Chondrocyte (in vitro differentiated cells): ENCODE measurements around the gene HCK. TPM values are rescaled to one million over a fixed set of nuclear protein-coding genes. Genes with fewer than 3 reads are reported as not detected.

Experiments
- DNase-seq: peaks from one replicate; pipeline ENCODE4 v3.0.0; 2021; ENCODE audit warnings: mixed read lengths, low spot score
- H3K27ac Mint-ChIP-seq: one replicate; pipeline ENCODE4 v1.8.0; 2021; ENCODE audit warnings: mild to moderate bottlenecking, moderate library complexity, mixed read lengths; ENCODE audit not compliant: unreplicated experiment
- H3K27me3 Mint-ChIP-seq: 2 replicates; pipeline ENCODE4 v1.8.0; 2021; ENCODE audit warnings: low read depth, mixed read lengths
- H3K36me3 Mint-ChIP-seq: 2 replicates; pipeline ENCODE4 v1.8.0; 2021; ENCODE audit warnings: low read depth, mixed read lengths
- H3K4me1 Mint-ChIP-seq: 2 replicates; pipeline ENCODE4 v1.8.0; 2021; ENCODE audit warnings: low read depth, mild to moderate bottlenecking, mixed read lengths
- H3K4me3 Mint-ChIP-seq: one replicate; pipeline ENCODE4 v1.8.0; 2021; ENCODE audit warnings: mild to moderate bottlenecking, moderate library complexity, mixed read lengths; ENCODE audit not compliant: unreplicated experiment
- H3K9me3 Mint-ChIP-seq: 2 replicates; pipeline ENCODE4 v1.8.0; 2021; ENCODE audit warnings: low read depth, mixed read lengths
- total RNA-seq: library from RNA; stranded (reverse); gene quantifications from 3 replicates; pipeline ENCODE4 v1.2.1, GENCODE V29; 2021
- TF ChIP-seq, protein P1 (sequence below): fragments of 200-600 bp; sonication (generic); IDR thresholded peaks from 2 replicates; pipeline ENCODE4 v1.5.0; 2021; ENCODE audit warnings: antibody characterized with exemption, mild to moderate bottlenecking, moderate library complexity

HCK gene
- total RNA-seq, 1 donor from 2014 or later, result not detected

DNA sequence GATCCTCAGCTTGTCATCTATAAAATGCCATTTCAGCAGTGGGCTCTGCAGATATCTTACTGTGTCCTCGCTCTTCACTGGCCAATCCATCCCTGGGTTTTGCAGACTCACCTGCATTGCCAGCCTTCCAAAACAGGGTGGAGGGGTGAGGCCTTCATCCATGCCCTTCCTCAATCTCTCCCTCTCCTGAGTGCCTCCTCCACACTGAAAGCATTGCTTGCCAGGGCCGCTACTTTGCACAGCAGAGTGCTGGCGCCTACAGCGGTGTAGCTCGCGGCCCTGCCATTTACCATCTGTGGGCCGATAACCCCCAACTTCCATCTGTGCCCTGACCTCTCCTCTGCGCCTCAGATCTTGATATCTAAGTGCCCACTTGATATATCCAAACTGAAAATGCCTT is 86.9 kb downstream of the HCK start:
- no peak for DNase-seq
- Mint-ChIP-seq H3K27ac (no peak overlapping the region), H3K36me3 (peaks cover 58% of the 10 kb centered on the region), H3K27me3 (no peaks in the 10 kb centered on the region), H3K4me1 (peaks cover 11% of the 10 kb centered on the region), H3K4me3 (no peak overlapping the region), H3K9me3 (no peaks in the 10 kb centered on the region)
- TF ChIP-seq, protein P1, sequence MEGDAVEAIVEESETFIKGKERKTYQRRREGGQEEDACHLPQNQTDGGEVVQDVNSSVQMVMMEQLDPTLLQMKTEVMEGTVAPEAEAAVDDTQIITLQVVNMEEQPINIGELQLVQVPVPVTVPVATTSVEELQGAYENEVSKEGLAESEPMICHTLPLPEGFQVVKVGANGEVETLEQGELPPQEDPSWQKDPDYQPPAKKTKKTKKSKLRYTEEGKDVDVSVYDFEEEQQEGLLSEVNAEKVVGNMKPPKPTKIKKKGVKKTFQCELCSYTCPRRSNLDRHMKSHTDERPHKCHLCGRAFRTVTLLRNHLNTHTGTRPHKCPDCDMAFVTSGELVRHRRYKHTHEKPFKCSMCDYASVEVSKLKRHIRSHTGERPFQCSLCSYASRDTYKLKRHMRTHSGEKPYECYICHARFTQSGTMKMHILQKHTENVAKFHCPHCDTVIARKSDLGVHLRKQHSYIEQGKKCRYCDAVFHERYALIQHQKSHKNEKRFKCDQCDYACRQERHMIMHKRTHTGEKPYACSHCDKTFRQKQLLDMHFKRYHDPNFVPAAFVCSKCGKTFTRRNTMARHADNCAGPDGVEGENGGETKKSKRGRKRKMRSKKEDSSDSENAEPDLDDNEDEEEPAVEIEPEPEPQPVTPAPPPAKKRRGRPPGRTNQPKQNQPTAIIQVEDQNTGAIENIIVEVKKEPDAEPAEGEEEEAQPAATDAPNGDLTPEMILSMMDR, result no peak

- no peak for DNase-seq
- Mint-ChIP-seq H3K27me3 (no peaks in the 10 kb centered on the region), H3K27ac (no peak overlapping the region), H3K4me1 (peaks cover 11% of the 10 kb centered on the region), H3K9me3 (no peaks in the 10 kb centered on the region), H3K4me3 (no peak overlapping the region), H3K36me3 (peaks cover 65% of the 10 kb centered on the region)
- TF ChIP-seq, protein P1, result no peak
These were observed 87.9 kb downstream of the HCK start for GRCh38 chr20:32139947-32140346.

- Mint-ChIP-seq H3K27ac (no peak overlapping the region), H3K9me3 (no peaks in the 10 kb centered on the region), H3K4me1 (peaks cover 5% of the 10 kb centered on the region), H3K36me3 (peaks cover 71% of the 10 kb centered on the region), H3K27me3 (no peaks in the 10 kb centered on the region), H3K4me3 (no peak overlapping the region)
- DNase-seq, result no peak
- TF ChIP-seq, protein P1, result no peak
These were observed 88.6 kb downstream of the HCK start for GRCh38 chr20:32140603-32141002.

DNA sequence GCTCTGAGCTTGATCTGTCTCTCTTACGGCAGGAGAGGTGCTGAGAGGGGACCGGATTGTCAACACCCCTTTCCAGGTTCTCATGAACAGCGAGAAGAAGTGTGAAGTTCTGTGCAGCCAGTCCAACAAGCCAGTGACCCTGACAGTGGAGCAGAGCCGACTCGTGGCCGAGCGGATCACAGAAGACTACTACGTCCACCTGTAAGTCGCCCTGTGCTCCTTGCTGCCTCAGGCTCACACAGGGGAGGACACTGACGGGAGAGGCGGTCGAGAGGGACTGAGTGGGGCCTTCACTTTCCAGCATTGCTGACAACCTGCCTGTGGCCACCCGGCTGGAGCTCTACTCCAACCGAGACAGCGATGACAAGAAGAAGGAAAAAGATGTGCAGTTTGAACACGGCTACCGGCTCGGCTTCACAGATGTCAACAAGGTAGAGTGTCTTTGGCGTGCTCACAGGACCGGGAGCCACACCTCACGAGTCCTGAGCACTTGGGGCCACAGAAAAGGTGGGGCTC is 89.5 kb downstream of the HCK start:
- Mint-ChIP-seq H3K36me3 (peaks cover 78% of the 10 kb centered on the region), H3K4me3 (no peak overlapping the region), H3K4me1 (no peaks in the 10 kb centered on the region), H3K27ac (no peak overlapping the region), H3K9me3 (no peaks in the 10 kb centered on the region), H3K27me3 (no peaks in the 10 kb centered on the region)
- TF ChIP-seq, protein P1, result no peak
- no peak for DNase-seq

- H3K36me3 Mint-ChIP-seq, result peaks cover 79% of the 10 kb centered on the region
- TF ChIP-seq, protein P1, result no peak
- no peak for DNase-seq
These were observed 90.0 kb downstream of the HCK start for GRCh38 chr20:32142088-32142487.

More at GRCh38 chr20:32142088-32142487, 90.0 kb downstream of the HCK start:
- no peaks in the 10 kb centered on the region for H3K9me3 Mint-ChIP-seq
- no peaks in the 10 kb centered on the region for H3K27me3 Mint-ChIP-seq
- no peak overlapping the region for H3K27ac Mint-ChIP-seq
- H3K4me3 Mint-ChIP-seq, result no peak overlapping the region
- no peaks in the 10 kb centered on the region for H3K4me1 Mint-ChIP-seq
